K562 (cell line): ENCODE results near the gene NRM. TPM values are rescaled to one million over a fixed set of nuclear protein-coding genes. Genes with fewer than 3 reads are reported as not detected.

Experiments
- ATAC-seq: fragments of 200-7000 bp; cut with Tn5 transposase; 3 replicates; pipeline ENCODE4 v1.9.1; 2020; ENCODE audit warnings: moderate library complexity
- BruUV-seq: library from RNA; stranded (reverse); fragments of 400-500 nt; replicated peaks from 2 replicates; lab custom pipeline; 2021; lab: Mats Ljungman, UMichigan
- CTCF ChIA-PET: fragments of 300-600 bp; formaldehyde crosslinking; extraction: SDS; loops from one replicate; lab custom pipeline; 2021; ENCODE audit warnings: low intra/inter-chr PET ratio; lab: Yijun Ruan, JAX
- POLR2A ChIA-PET: fragments of 300-600, 350-650 bp; sonication (Branson Sonifier 250); formaldehyde crosslinking; extraction: SDS; loops from one replicate; lab custom pipeline; 2021; ENCODE audit warnings: antibody characterized with exemption, inconsistent platforms; lab: Yijun Ruan, JAX
- DNase-seq, 4 experiments: peaks; one replicate each; pipeline versions ENCODE4 v3.0.0 to v3.0.0-alpha.2; 2011 to 2018; ENCODE audit warnings: low spot score in 3 of 4, mixed read lengths in 3 of 4; ENCODE audit errors: extremely low read depth in 1 of 4
- FAIRE-seq: peaks from 2 replicates; lab custom pipeline; 2011; peaks lifted over from hg19 to GRCh38; lab: Jason Lieb, UNC
- H2AFZ ChIP-seq: 2 replicates; pipeline ENCODE4 v1.6.0; 2011; ENCODE audit warnings: low read depth, low read length, control low read depth, inconsistent platforms
- H3K27ac ChIP-seq: fragments of 200-600 bp; 3 replicates; pipeline ENCODE4 v1.8.0; 2011; ENCODE audit warnings: low read depth, mild to moderate bottlenecking, control low read depth, inconsistent platforms, low read length, moderate library complexity, mixed read lengths; ENCODE audit errors: extremely low read depth
- H3K27me3 ChIP-seq, 2 experiments: fragments of 300-600 bp in 1 of 2; 2 replicates in 1 of 2; 3 replicates in 1 of 2; pipeline versions ENCODE4 v1.6.0 to v1.8.0; 2011; ENCODE audit warnings: inconsistent platforms in 2 of 2, low read length in 2 of 2, mild to moderate bottlenecking in 1 of 2, mixed read lengths in 1 of 2, moderate library complexity in 1 of 2; ENCODE audit not compliant: control insufficient read depth in 2 of 2, insufficient read depth in 2 of 2
- H3K36me3 ChIP-seq: fragments of 300-600 bp; 3 replicates; pipeline ENCODE4 v1.8.0; 2011; ENCODE audit warnings: mild to moderate bottlenecking, low read length, inconsistent platforms; ENCODE audit not compliant: control insufficient read depth, insufficient read depth
- H3K4me1 ChIP-seq, 2 experiments: fragments of 200-600 bp in 1 of 2; replicated peaks in 1 of 2; 2 replicates in 1 of 2; 3 replicates in 1 of 2; pipeline versions ENCODE4 v1.5.1 to v1.8.0; 2011; ENCODE audit warnings: inconsistent platforms in 2 of 2, low read length in 2 of 2, mild to moderate bottlenecking in 1 of 2, mixed read lengths in 1 of 2, moderate library complexity in 1 of 2; ENCODE audit not compliant: control insufficient read depth in 2 of 2, insufficient read depth in 2 of 2
- H3K4me2 ChIP-seq: 2 replicates; pipeline ENCODE4 v1.6.1; 2011; ENCODE audit warnings: low read length, control low read depth, inconsistent platforms, mixed read lengths; ENCODE audit not compliant: insufficient read depth
- H3K4me3 ChIP-seq: fragments of 200-600 bp; sonication (generic), shearing (Covaris generic); 2 replicates; pipeline ENCODE4 v1.5.1; 2016; ENCODE audit warnings: control low read depth, inconsistent platforms
- H3K79me2 ChIP-seq: fragments of 200-600 bp; 3 replicates; pipeline ENCODE4 v1.8.0; 2011; ENCODE audit warnings: low read length, inconsistent platforms; ENCODE audit not compliant: control insufficient read depth, insufficient read depth
- H3K9ac ChIP-seq, 2 experiments: 2 replicates each; pipeline versions ENCODE4 v1.6.0 to v1.6.1; 2011; ENCODE audit warnings: low read depth in 2 of 2, low read length in 2 of 2, control low read depth in 1 of 2, inconsistent platforms in 1 of 2, mild to moderate bottlenecking in 1 of 2, mixed read lengths in 1 of 2; ENCODE audit not compliant: insufficient read depth in 1 of 2
- H3K9me1 ChIP-seq: one replicate; pipeline ENCODE4 v1.6.0; 2011; ENCODE audit warnings: inconsistent platforms, mild to moderate bottlenecking, low read length, moderate library complexity; ENCODE audit not compliant: control insufficient read depth, insufficient read depth
- H3K9me3 ChIP-seq: replicated peaks from 2 replicates; pipeline ENCODE4 v1.5.1; 2011; ENCODE audit warnings: low read depth, low read length, inconsistent platforms; ENCODE audit not compliant: control insufficient read depth, insufficient read depth
- H4K20me1 ChIP-seq: replicated peaks from 2 replicates; pipeline ENCODE4 v1.6.1; 2011; ENCODE audit warnings: low read length, inconsistent platforms, mixed read lengths; ENCODE audit not compliant: control insufficient read depth, insufficient read depth
- C11orf30 ChIP-seq: fragments of 450-650 bp; IDR thresholded peaks from 2 replicates; pipeline ENCODE4 v1.6.1; 2016; ENCODE audit warnings: low read depth, mild to moderate bottlenecking
- FOXP1 ChIP-seq: sonication (generic); formaldehyde crosslinking; IDR thresholded peaks from 2 replicates; pipeline ENCODE4 v1.8.0; 2022; ENCODE audit warnings: mild to moderate bottlenecking, missing genetic modification reagents
- HES1 ChIP-seq: fragments of 450-650 bp; IDR thresholded peaks from 2 replicates; pipeline ENCODE4 v1.6.1; 2016; ENCODE audit warnings: low read depth, mild to moderate bottlenecking, moderate library complexity
- KDM1A ChIP-seq, 2 experiments: fragments of 450-650 bp; IDR thresholded peaks; 2 replicates each; pipeline ENCODE4 v1.6.1; 2016; ENCODE audit warnings: mild to moderate bottlenecking in 2 of 2
- MITF ChIP-seq: IDR thresholded peaks from 2 replicates; pipeline ENCODE4 v1.6.1; 2014; ENCODE audit warnings: antibody characterized with exemption
- MLX ChIP-seq, 2 experiments: fragments of 450-650 bp in 1 of 2; sonication (generic) in 1 of 2; formaldehyde crosslinking; conservative IDR thresholded peaks; 2 replicates each; pipeline versions ENCODE4 v1.4.0 to v1.8.1; 2020 to 2022; ENCODE audit warnings: mild to moderate bottlenecking in 1 of 2, missing genetic modification reagents in 1 of 2
- NFIX ChIP-seq: fragments of 250-450 bp; sonication (Bioruptor Pico); IDR thresholded peaks from 2 replicates; pipeline ENCODE4 v1.4.0; 2020; ENCODE audit warnings: low read depth, mild to moderate bottlenecking, moderate library complexity
- NR2C2 ChIP-seq, 2 experiments: fragments of 200-800 bp in 1 of 2; sonication (Bioruptor generic) in 1 of 2; sonication (generic) in 1 of 2; formaldehyde crosslinking in 1 of 2; IDR thresholded peaks; 2 replicates each; pipeline versions ENCODE4 v1.6.1 to v1.8.0; 2016 to 2022; ENCODE audit warnings: mild to moderate bottlenecking in 1 of 2, missing compliant biosample characterization in 1 of 2, missing genetic modification characterization in 1 of 2, missing genetic modification reagents in 1 of 2
- RFX7 ChIP-seq: fragments of 250-450 bp; sonication (Bioruptor Pico); IDR thresholded peaks from 2 replicates; pipeline ENCODE4 v1.5.1; 2021; ENCODE audit warnings: mild to moderate bottlenecking
- SMAD2 ChIP-seq: fragments of 150-350 bp; IDR thresholded peaks from 2 replicates; pipeline ENCODE4 v1.6.1; 2014; ENCODE audit warnings: low read depth, mild to moderate bottlenecking, low read length
- TOE1 ChIP-seq, 2 experiments: fragments of 450-650 bp in 1 of 2; sonication (generic) in 1 of 2; formaldehyde crosslinking in 1 of 2; IDR thresholded peaks; 2 replicates each; pipeline versions ENCODE4 v1.7.1 to v1.8.0; 2016 to 2022; ENCODE audit warnings: borderline replicate concordance in 2 of 2, mild to moderate bottlenecking in 2 of 2, antibody characterized with exemption in 1 of 2, inconsistent platforms in 1 of 2, low read depth in 1 of 2, missing genetic modification reagents in 1 of 2, moderate library complexity in 1 of 2
- ZBTB9 ChIP-seq: fragments of 450-650 bp; formaldehyde crosslinking; IDR thresholded peaks from 2 replicates; pipeline ENCODE4 v1.4.0; 2020; ENCODE audit warnings: mild to moderate bottlenecking, moderate library complexity
- ZC3H8 ChIP-seq: fragments of 450-650 bp; IDR thresholded peaks from 2 replicates; pipeline ENCODE4 v1.6.1; 2017
- ZNF143 ChIP-seq: sonication (generic); formaldehyde crosslinking; IDR thresholded peaks from 2 replicates; pipeline ENCODE4 v1.9.0; 2022; ENCODE audit warnings: mild to moderate bottlenecking, missing genetic modification reagents
- ZNF175 ChIP-seq: fragments of 200-800 bp; sonication (Bioruptor generic); IDR thresholded peaks from 2 replicates; pipeline ENCODE4 v1.6.1; 2016; ENCODE audit warnings: low read depth, mild to moderate bottlenecking, missing genetic modification characterization, missing compliant biosample characterization
- ZNF23 ChIP-seq: fragments of 250-450 bp; sonication (Bioruptor Pico); IDR thresholded peaks from 2 replicates; pipeline ENCODE4 v1.4.0; 2020; ENCODE audit warnings: mild to moderate bottlenecking
- ZNF431 ChIP-seq: sonication (generic); formaldehyde crosslinking; IDR thresholded peaks from 2 replicates; pipeline ENCODE4 v1.8.0; 2022; ENCODE audit warnings: mild to moderate bottlenecking, missing genetic modification reagents
- ZNF76 ChIP-seq: fragments of 250-450 bp; sonication (Bioruptor Pico); IDR thresholded peaks from 2 replicates; pipeline ENCODE4 v1.4.0; 2020; ENCODE audit warnings: mild to moderate bottlenecking, moderate library complexity, borderline replicate concordance
- WGBS: fragments of 100-300 bp; shearing (Covaris generic); methylation state at CpG from one replicate; pipeline ENCODE4 v1.1.6; 2016; ENCODE audit warnings: low coverage, mixed read lengths; ENCODE audit not compliant: insufficient coverage; ENCODE audit errors: missing lambda C conversion rate; 5-methylcytosine and 5-hydroxymethylcytosine counted together
- in situ Hi-C: fragments of 300-500 bp; cut with MboI; formaldehyde crosslinking; loops from 4 replicates; pipeline ENCODE4 v1.15.0; 2018; ENCODE audit warnings: inconsistent platforms, mixed read lengths
- intact Hi-C: fragments of 100-400 bp; cut with micrococcal nuclease; formaldehyde crosslinking; loops from 2 replicates; pipeline ENCODE4 v1.14.2; 2022
- polyA plus RNA-seq, 8 experiments: library from polyadenylated mRNA; depleted of rRNA in 4 of 8; stranded (reverse) in 5 of 8; unstranded in 3 of 8; fragments of >200 nt; fragmentation: Nextera tagmentation in 2 of 8; fragmentation: Illumina TruSeq in 1 of 8; extraction: Ambion mirVana in 2 of 8; extraction: Trizol in 1 of 8; gene quantifications; 2 replicates each; pipeline versions ENCODE4 v1.2.1 to v1.2.3, GENCODE V29; 2011 to 2014; ENCODE audit warnings: inconsistent platforms in 1 of 8, missing spikeins in 1 of 8
- total RNA-seq, 7 experiments: library from RNA; depleted of rRNA in 6 of 7; stranded (reverse); fragments of >200 nt in 6 of 7; fragmentation: Illumina TruSeq in 2 of 7; extraction: Trizol in 2 of 7; gene quantifications; 2 replicates each; pipeline versions ENCODE4 v1.2.1 to v1.2.3, GENCODE V29; 2011 to 2021; ENCODE audit warnings: low replicate concordance in 1 of 7

NRM gene
- total and polyA plus RNA-seq, 9 of the 15 experiments (the other 6 are each of a cell fraction or from before 2014, with no cell fraction given): 9.7 to 58.2 (median 18.1) TPM

GRCh38 chr6:30656513-30656912 lies 34.3 kb downstream of the NRM start:
- Histone ChIP-seq H3K27ac (no peak overlapping the region), H2AFZ (no peak overlapping the region), H3K4me1 (no peaks in the 10 kb centered on the region; a peak in 1 of 5 replicates), H3K27me3 (no peaks in the 10 kb centered on the region), H3K4me2 (no peak overlapping the region), H3K4me3 (no peak overlapping the region), H4K20me1 (no peaks in the 10 kb centered on the region), H3K9ac (no peak overlapping the region), H3K9me3 (no peaks in the 10 kb centered on the region), H3K36me3 (peaks cover 87% of the 10 kb centered on the region), H3K79me2 (no peaks in the 10 kb centered on the region), H3K9me1 (no peaks in the 10 kb centered on the region)
- WGBS: 59% methylated on average over 7 of the region's 7 CpGs
- in situ Hi-C loops (no loop called here), intact Hi-C loops (no loop called here)
- CTCF ChIA-PET: no interaction called here
- ATAC-seq (no peak), DNase-seq (no peak), FAIRE-seq (no peak)
- POLR2A ChIA-PET: interaction anchor here (1.0 to 2.5 kb wide), 5 partner anchors 10 to 39 kb away, joined by 3 to 9 read pairs (median 4); partner anchors contain the start of genes C6orf136 and MRPS18B
- BruUV-seq: no TSS peak
- TF ChIP-seq NR2C2 (CRISPR knock-in tag; IDR thresholded peaks at IDR 0.05): no peak
- TF ChIP-seq NR2C2 (tag; IDR thresholded peaks at IDR 0.05): no peak
- no peak for TF ChIP-seq ZNF143 (CRISPR knock-in tag)
- TF ChIP-seq RFX7 (CRISPR knock-in tag): no peak
- no peak for TF ChIP-seq ZNF175 (CRISPR knock-in tag)
- TF ChIP-seq ZNF23 (CRISPR knock-in tag): no peak
- no peak for TF ChIP-seq NFIX (CRISPR knock-in tag)
- TF ChIP-seq TOE1 (IDR thresholded peaks at IDR 0.05; ENCODE audit: borderline replicate concordance): no peak
- no peak for TF ChIP-seq TOE1 (CRISPR knock-in tag; IDR thresholded peaks at IDR 0.05; ENCODE audit: borderline replicate concordance, low read depth)
- TF ChIP-seq ZNF431 (CRISPR knock-in tag): no peak
- no peak for TF ChIP-seq ZC3H8
- no peak for TF ChIP-seq KDM1A (IDR thresholded peaks at IDR 0.05)
- TF ChIP-seq HES1: no peak
- no peak for TF ChIP-seq MITF
- no peak for TF ChIP-seq FOXP1 (CRISPR knock-in tag)
- no peak for TF ChIP-seq SMAD2
- no peak for TF ChIP-seq C11orf30
- no peak for TF ChIP-seq MLX (CRISPR knock-in tag; conservative IDR thresholded peaks at IDR 0.05)
- no peak for TF ChIP-seq ZBTB9
- TF ChIP-seq ZNF76 (CRISPR knock-in tag): no peak
